ENCODE measurements around the gene DLX5. TPM values are rescaled to one million over a fixed set of nuclear protein-coding genes. Genes with fewer than 3 reads are reported as not detected.

The DLX5 gene
- total RNA-seq, 1 experiment from 2014 or later, result not detected

GRCh38 chr7:97009753-97010732 lies 14.6 kb downstream of the DLX5 start:
- Histone ChIP-seq H3K36me3 (ENCODE audit: control insufficient read depth, insufficient read depth, low read length) (no peaks in the 10 kb centered on the region), H3K27me3 (ENCODE audit: control insufficient read depth, insufficient read depth, low read length) (peaks cover 13% of the 10 kb centered on the region), H3K4me3 (ENCODE audit: low read depth in 2 of 2, low read length in 2 of 2) (no peak overlapping the region), H3K4me1 (ENCODE audit: control insufficient read depth, insufficient read depth, low read length) (0 out of 2 replicates have a peak, but pooled peaks cover 2% of the 10 kb centered on the region), H3K27ac (ENCODE audit: low read length) (no peak overlapping the region), H3K9me3 (ENCODE audit: control insufficient read depth, insufficient read depth, low read depth, low read length) (no peaks in the 10 kb centered on the region)
- in situ Hi-C loops (cut with HindIII; ENCODE audit: low pct_unique_long_range_greater_than_20kb, low sequenced_read_pairs), result no loop called here
- intact Hi-C loops (cut with micrococcal nuclease; ENCODE audit: unreplicated experiment), result no loop called here
- POLR2A ChIA-PET, result no interaction called here
- CTCF ChIA-PET, result no interaction called here
- BruUV-seq (replicated peaks), result no TSS peak
- no peak for TF ChIP-seq POLR2AphosphoS5 (IDR thresholded peaks at IDR 0.05; ENCODE audit: low read depth, low read length)
- no peak for TF ChIP-seq CTCF (IDR thresholded peaks at IDR 0.05)
- TF ChIP-seq TCF7L2 (IDR thresholded peaks at IDR 0.05; ENCODE audit: low read depth, low read length), result no peak
- no peak for TF ChIP-seq SIN3A (IDR thresholded peaks at IDR 0.05; ENCODE audit: borderline replicate concordance, insufficient read depth, low read depth, low read length)
- no peak for TF ChIP-seq REST (IDR thresholded peaks at IDR 0.05; ENCODE audit: insufficient read depth in 1 of 2, low read depth in 2 of 2, low read length in 1 of 2)
- no peak for DNase-seq (ENCODE audit: low read depth, low spot score)
- ATAC-seq, result no peak

- TF ChIP-seq REST (IDR thresholded peaks at IDR 0.05; ENCODE audit: insufficient read depth in 1 of 2, low read depth in 2 of 2, low read length in 1 of 2) (no peak), SIN3A (IDR thresholded peaks at IDR 0.05; ENCODE audit: borderline replicate concordance, insufficient read depth, low read depth, low read length) (no peak), POLR2AphosphoS5 (IDR thresholded peaks at IDR 0.05; ENCODE audit: low read depth, low read length) (no peak), CTCF (IDR thresholded peaks at IDR 0.05) (no peak), TCF7L2 (IDR thresholded peaks at IDR 0.05; ENCODE audit: low read depth, low read length) (no peak)
- ChIA-PET CTCF (no interaction called here), POLR2A (no interaction called here)
- H3K27me3 ChIP-seq (ENCODE audit: control insufficient read depth, insufficient read depth, low read length), result peaks cover 6% of the 10 kb centered on the region; the same call in 1 of the 2 replicates
- intact Hi-C loops (cut with micrococcal nuclease; ENCODE audit: unreplicated experiment), result no loop called here
- no peaks in the 10 kb centered on the region for H3K36me3 ChIP-seq (ENCODE audit: control insufficient read depth, insufficient read depth, low read length)
- in situ Hi-C loops (cut with HindIII; ENCODE audit: low pct_unique_long_range_greater_than_20kb, low sequenced_read_pairs), result no loop called here
- no peak overlapping the region for H3K4me3 ChIP-seq (ENCODE audit: low read depth in 2 of 2, low read length in 2 of 2)
- no TSS peak for BruUV-seq (replicated peaks)
- no peak overlapping the region for H3K27ac ChIP-seq (ENCODE audit: low read length)
- H3K4me1 ChIP-seq (ENCODE audit: control insufficient read depth, insufficient read depth, low read length), result 0 out of 2 replicates have a peak, but pooled peaks cover 2% of the 10 kb centered on the region
- no peak for DNase-seq (ENCODE audit: low read depth, low spot score)
- H3K9me3 ChIP-seq (ENCODE audit: control insufficient read depth, insufficient read depth, low read depth, low read length), result no peaks in the 10 kb centered on the region
- no peak for ATAC-seq
Observed at GRCh38 chr7:97008275-97008917, 16.2 kb downstream of the DLX5 start.

All from Panc1 (cell line).